Measurements from ENCODE around the gene SLC39A5.
"Not testable (repeated sequence)": the region's sequence is repeated elsewhere in the genome, so short reads cannot be mapped to it uniquely, and the experiment has no call there.

GRCh38 chr12:56262955-56263354 lies 33.1 kb downstream of the SLC39A5 start:
- not testable (repeated sequence) for TF ChIP-seq CTCF (IDR thresholded peaks at IDR 0.05; ENCODE audit: low read length); EZH2 (optimal IDR thresholded peaks at IDR 0.05; ENCODE audit: low read depth, low read length)
